GM19351 (cell line): Measurements from ENCODE around the gene ZNF407.
A peak's percentile ranks its signal among the peaks of the same experiment; 100 is the strongest.

ENCODE experiments used
- ATAC-seq: cut with Tn5 transposase; IDR thresholded peaks from one replicate; pipeline ENCODE4 v1.9.1; 2021; ENCODE audit warnings: mild to moderate bottlenecking, moderate library complexity; ENCODE audit not compliant: unreplicated experiment

ZNF407 gene

GRCh38 chr18:74916773-74917393 is 319.2 kb downstream of the ZNF407 start:
- no peak for ATAC-seq

DNA sequence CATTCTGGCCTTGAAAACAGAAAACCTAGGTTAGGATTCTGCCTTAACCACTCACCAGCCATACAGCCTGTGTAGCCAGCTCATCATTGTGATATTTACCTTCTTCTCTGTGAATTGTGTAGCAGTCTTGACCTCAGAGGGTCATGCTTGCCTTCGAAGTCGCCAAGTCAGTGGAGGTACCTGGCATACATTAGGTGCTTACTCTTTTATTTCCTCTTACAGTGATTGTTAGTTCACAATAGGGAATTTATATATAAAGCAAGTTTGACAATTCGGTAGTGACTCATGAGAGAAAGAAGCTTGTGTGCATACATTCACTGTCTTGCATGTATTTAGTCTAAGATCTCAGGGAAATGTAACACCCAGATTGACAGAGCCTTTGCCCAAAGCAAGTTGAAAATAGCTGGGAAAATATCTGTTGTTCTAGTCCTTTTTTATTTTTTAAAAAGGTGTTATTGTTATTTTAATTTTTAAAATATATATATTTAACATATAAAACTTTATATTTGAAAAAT is 320.7 kb downstream of the ZNF407 start:
- ATAC-seq: no peak

DNA sequence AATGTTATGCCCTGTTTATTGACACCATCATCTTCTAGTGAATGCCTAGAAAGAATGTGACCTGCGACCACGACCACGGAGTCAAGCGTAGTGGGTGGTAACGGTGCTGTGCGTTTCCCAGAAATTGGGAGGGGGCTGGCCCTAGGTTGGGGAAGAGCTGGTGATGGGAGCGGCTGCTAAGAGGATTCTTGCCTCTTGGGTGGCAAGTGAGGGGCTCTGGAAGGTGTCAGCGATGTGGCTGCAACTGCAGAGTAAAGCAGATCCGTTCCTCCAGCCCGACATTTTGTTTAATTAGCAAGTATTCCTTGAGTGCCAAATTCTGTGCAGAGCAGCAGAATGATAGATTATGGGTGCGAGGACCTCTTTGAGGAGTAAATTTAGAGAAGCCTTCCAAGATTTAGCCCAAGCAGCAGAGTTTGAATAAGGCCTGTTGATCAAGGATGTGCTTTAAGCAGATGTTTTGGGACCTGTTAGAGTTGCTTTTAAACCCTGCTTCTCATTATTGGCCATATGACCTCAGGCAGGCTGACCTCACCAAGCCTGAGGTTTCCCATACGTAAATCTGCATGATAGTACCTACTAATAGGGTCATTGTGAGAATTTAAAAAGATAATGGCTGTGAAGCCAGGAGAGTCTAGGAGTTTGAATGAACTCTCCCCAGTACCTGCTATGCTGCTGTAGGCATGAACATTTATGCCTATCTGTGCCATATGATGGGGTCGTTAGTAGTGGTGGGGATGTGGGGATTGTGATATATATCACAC is 323.6 kb downstream of the ZNF407 start:
- no peak for ATAC-seq

- no peak for ATAC-seq
Measured at GRCh38 chr18:74926051-74926450, 328.4 kb downstream of the ZNF407 start.

- ATAC-seq: no peak
Measured at GRCh38 chr18:74928194-74928968, 330.7 kb downstream of the ZNF407 start.

DNA sequence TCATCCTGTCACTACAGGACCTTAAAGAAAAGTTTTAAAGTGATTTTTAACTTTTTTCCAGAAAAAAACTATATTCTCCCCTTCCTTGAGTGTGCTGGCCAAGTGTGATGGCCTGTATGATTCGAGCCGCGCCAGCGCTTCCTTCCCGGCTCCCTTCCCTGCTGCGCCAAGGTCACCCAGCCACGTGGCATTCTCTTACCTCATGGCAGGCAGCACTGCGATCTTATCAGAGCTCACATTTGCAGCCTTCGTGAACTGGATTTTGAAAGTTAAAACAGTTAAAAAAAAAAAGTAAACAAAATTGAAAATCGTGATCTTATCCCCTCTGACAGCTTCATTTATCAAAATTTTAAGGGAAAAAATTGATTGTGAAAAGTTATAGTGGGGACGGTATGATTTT is 331.4 kb downstream of the ZNF407 start:
- ATAC-seq: no peak

GRCh38 chr18:74930616-74931015 is 332.9 kb downstream of the ZNF407 start:
- no peak for ATAC-seq

- no peak for ATAC-seq
Measured at GRCh38 chr18:74933930-74934329, 336.3 kb downstream of the ZNF407 start.

DNA sequence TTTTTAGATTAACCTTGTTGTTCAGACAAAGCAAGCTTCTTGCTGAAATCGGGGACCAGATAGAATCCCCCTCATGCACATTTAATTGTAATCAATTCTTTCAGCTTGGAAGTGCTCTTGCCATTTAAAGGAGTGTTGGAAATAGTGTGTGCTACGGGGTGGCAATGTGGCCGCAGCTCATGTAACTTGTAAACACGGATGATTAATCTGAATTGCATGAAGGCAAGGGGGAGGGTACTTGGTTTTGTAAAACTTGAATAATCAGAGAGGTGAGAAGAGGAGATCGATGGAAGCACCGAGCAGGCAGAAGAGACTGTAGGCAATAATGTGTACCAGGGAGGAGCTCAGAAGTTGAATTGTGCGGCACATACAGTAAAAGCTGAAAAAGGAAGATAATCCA is 337.8 kb downstream of the ZNF407 start:
- no peak for ATAC-seq

- ATAC-seq: no peak
Measured at GRCh38 chr18:74936343-74936742, 338.7 kb downstream of the ZNF407 start.

DNA sequence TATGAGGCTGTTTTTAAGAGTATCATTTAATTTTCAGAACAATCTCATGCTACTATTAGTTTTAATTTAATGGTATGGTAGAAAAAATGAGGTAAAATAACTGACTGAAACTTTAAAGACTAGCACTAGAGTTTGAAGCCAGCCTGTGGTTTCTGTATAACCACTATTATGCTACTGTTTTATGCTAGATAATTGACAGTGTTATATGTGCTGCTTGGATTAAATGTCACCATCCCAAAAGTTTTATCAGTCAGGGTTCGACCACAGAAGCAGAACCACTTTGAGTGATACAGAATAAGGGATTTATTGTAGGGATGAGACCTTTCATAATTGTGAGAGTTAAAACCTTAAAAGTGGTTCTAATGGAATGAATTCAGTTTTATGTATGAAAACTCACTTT is 339.6 kb downstream of the ZNF407 start:
- ATAC-seq: no peak

- ATAC-seq: no peak
Measured at GRCh38 chr18:74940856-74941255, 343.2 kb downstream of the ZNF407 start.

DNA sequence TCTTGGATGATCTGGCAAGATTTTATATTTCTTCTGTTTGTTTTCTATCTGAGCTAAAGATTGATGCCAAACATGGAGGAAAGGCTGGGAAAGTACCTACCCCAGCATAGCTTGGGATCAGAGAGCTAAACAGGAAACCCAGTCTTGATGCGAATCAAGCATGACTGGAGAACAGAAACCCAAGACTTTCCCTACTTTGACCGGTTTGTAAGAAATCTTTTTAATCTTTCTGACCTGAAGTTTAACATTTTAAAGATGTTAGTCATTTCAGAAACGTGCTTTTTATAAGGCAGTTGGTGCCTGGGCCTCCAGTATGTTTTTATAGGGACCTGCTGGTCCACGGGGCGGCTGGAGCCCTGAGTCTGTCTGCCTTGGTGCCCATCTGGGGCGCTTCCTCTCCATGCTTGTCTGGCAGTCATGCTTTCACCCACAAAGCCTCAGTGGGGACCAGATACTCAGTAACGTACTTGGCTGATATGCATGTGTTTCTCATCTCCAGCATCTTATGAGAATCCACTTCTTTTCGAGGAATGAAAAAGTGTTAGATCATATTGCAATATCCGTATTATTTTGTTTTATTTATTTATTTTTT is 344.7 kb downstream of the ZNF407 start:
- ATAC-seq: peak; percentile 87

DNA sequence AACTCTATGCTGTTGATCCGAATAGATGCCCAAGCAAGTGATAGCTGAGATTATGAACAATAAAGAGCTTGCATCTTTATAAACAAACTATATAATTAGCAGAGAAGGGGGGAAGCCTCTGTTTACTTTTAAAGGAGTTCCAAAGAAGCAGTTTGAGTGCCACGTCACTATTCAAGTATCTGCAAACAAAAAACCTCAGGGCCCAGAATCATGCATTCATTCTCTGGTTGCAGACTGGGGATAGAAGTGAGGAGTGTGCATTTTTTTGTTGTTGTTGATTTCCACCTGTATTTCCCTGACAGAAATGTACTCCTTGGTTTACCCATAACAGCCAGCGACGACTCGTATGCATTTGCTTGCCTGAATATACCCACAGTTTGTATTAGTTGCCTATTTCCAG is 347.0 kb downstream of the ZNF407 start:
- no peak for ATAC-seq

DNA sequence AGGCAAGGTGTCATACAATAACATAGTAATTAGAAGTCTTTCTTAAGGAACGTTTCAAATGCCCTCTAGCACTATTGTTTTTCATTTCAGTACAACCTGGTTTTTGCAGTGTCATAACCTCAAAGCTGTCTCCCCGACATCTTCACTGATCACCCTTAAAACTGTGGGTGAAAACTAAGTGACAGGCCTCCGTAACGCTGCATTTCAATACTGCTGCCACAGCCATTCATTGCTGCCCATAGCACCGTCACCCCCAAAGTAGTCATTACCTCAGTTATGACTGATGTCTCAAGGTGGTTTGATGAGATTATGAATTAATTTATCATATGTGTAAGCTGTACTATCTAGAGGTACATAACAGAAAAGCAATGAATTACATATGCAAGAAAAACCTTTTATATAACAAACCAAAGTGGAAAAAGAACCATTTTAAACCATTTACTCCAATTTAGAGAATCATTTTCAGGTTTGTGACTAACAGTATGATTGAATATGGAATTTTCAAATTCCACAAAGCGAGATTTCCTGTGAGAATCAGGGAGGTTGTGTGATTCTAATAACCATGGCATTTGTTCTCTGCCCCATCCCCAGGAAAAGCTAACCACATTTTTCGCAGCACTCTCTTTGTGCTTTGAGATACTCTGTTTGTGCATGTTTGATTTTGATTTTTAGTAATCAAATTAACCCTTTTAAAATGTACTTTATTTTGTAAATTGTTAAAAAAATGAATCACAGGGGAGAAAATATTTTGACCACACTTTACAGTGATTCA is 348.3 kb downstream of the ZNF407 start:
- no peak for ATAC-seq

DNA sequence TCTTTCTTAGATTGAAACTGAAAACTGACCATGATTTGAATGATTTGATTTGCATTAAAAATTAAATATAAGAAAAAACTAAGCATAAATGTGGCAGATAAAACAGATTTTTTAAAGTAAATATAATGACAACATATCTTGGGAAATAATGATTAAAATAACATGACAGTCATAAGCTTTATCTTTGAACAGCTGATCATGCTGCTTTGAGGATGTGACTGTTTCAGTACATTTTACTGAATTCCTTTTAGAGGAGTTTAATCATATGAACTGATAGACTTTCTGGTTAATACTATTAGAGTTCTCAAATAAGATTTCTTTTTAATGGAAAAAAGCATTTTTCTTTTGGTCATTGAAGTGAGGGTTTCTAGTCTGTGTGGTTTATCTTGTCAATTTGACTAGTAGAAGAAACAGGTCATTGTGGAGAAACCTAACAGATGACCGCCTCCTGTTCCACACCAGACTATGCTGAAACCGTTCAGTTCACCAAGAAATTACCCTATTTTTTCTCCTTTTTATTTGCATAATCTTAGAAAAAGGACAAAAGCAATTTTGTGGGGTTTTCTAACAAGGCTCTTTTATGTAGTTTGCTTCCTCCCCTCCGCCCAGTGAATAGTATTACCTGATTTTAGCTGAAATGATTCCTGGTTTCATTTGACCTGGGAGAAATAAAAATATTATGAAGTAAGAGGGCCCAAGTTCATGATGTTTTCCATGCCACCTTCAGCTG is 349.1 kb downstream of the ZNF407 start:
- ATAC-seq: no peak

- no peak for ATAC-seq
Measured at GRCh38 chr18:74947417-74947816, 349.7 kb downstream of the ZNF407 start.

- no peak for ATAC-seq
Measured at GRCh38 chr18:74947875-74948274, 350.2 kb downstream of the ZNF407 start.

DNA sequence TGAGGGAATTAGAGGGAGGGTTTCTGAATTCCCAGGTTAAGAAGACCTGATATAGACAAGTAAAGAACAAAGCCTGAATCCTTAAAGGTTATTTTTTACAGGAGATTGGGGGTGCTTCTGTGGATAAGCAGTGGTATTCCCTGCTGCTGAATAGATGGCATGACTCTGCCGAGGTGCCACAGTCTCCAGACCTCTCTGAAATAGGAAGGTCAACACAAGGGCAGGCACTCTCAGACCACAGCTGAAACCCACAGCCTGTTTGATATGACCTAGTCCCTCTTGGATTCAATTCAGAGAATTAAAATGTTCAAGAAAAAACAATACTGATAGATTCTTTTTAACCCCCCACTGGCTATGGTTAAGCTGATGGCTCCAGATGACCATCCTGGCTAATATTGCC is 351.9 kb downstream of the ZNF407 start:
- no peak for ATAC-seq

DNA sequence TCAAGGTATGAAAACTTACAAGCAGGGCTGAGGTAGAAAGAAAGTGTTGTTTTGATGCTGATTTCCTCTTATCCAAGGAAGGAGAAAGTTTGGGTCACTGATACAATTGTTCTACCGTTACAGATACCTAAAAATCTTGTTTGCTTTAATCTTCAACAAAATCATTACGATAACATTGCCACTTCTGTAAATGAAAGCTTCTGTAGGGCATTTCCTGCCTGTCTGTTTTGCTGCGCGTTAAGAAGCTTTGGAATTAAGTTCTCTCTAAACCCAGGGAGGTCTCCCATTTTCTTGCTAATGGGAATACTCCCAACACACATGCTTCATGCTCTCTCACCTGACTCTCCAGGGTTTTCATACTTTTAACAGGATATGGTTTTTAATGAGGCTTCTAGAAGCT is 352.8 kb downstream of the ZNF407 start:
- no peak for ATAC-seq
